Inflammatory macrophage treated with lipopolysaccharide for 1 hour (primary cell): Measurements from ENCODE around the gene PMIS2.

Source experiments
- DNase-seq, 2 donors: peaks; one replicate each; pipeline ENCODE4 v3.0.0-alpha.2; 2020 to 2022

PMIS2 gene

DNA sequence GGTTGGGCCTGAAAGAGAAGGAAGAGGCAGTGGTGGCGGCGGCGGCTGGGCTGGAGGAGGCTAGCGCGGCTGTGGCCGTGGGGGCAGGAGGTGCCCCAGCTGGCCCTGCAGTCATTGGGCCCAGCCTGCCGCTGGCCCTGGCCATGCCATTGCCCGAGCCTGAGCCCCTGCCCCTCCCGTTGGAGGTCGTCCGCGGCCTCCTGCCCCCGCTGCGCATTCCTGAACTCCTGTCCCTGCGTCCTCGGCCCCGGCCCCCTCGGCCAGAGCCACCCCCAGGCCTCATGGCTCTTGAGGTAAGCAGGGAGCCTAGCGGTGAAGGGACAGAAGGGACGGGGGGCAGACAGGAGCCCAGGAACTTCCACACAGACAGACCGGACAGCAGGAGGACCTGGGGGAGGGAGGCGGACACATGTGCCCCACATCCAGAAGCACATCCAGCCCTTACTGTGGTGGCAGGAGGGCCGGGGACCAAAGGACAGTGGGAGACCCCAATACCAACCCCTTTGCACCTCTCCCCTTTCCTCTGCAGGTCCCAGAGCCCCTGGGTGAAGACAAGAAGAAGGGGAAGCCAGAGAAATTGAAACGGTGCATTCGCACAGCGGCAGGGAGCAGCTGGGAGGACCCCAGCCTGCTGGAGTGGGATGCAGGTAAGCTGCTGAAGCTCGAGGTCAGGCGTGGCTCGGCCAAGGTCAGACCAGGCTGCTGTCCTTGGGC is 47.9 kb downstream of the PMIS2 start:
- DNase-seq: no peak

DNA sequence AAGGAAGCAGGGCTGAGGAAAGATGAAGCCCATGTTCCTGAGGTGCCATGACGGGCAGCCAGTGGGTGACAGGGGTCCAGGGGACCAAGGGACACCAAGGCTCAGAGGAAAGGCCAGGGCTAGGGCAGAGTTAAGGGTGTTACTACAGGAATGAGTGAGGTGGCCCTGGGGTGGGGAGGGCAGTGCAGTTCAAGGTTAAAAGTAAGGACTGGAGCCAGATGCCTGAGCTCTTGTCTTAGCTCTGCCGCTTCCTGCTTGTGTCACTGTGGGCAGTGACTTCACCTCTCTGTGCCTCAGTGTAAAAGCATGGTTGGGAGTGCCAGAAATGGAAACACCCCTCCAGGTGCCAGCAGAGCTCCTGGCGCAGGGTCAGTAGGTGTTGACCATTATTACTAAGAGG is 50.7 kb downstream of the PMIS2 start:
- no peak for DNase-seq
